Activated T-cell treated with anti-CD3 and anti-CD28 coated beads for 4 hours (primary cell): ENCODE data around the gene EMILIN2.

Experiments used
- DNase-seq: peaks from one replicate; pipeline ENCODE4 v3.0.0-alpha.2; 2020

EMILIN2 gene

GRCh38 chr18:2879889-2880288, 33.1 kb downstream of the EMILIN2 start:
- DNase-seq, result no peak

GRCh38 chr18:2880473-2880872, 33.7 kb downstream of the EMILIN2 start:
- no peak for DNase-seq

DNA sequence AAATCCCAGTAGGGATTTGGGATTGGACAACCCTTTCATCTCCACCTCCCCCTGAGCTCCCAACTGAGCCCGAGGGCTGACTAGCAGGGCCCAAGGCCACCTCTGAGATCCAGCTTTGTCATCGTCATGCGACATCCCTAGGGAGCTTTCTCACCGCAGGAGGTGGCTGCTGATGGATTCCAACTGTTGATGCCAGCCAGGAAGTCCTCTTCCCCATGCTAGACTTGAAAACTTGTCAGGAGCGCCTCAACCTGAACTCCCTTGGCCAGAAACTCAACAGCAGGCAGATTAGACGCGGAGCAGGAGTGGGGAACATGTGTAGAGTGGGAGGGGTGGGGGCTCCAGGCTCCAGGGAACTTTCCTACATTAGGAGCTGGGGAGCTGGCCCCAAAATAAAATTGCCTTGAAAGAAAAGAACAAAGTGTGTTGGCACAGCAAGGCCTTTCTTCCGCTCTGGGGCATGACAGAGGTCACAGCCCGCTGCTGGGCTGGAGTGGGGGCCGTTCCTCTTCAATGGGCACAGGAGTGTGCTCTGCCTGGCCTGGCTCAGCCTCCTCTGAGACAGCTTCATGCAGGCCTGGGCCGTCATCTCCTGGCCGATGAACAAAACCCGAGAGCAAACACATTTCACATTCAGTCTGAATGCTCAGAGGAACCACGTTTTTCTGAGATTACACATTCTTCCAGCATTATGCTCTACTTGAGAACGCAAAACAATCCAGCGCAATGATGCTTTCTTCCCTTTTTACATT, 34.5 kb downstream of the EMILIN2 start:
- DNase-seq, result no peak

- DNase-seq, result no peak
Measured at GRCh38 chr18:2881840-2882195, 35.0 kb downstream of the EMILIN2 start.

DNA sequence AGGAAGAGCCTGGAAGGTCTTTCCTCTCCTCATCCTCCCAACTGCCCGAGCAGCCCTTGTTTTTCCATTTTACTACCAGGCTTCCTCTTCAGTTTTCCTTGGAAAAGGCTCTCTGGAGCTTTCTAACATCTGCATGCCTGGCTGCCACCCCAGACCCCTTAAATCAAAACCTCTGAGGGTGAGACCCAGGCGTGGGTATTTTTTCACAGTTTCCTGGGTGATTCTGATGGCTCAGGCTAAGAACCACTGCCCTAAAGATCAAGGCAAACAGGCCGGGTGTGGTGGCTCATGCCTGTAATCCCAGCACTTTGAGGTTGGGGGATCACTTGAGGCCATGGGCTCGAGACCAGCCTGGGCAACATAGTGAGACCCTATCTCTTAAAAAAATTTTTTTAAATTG, 35.4 kb downstream of the EMILIN2 start:
- no peak for DNase-seq

DNA sequence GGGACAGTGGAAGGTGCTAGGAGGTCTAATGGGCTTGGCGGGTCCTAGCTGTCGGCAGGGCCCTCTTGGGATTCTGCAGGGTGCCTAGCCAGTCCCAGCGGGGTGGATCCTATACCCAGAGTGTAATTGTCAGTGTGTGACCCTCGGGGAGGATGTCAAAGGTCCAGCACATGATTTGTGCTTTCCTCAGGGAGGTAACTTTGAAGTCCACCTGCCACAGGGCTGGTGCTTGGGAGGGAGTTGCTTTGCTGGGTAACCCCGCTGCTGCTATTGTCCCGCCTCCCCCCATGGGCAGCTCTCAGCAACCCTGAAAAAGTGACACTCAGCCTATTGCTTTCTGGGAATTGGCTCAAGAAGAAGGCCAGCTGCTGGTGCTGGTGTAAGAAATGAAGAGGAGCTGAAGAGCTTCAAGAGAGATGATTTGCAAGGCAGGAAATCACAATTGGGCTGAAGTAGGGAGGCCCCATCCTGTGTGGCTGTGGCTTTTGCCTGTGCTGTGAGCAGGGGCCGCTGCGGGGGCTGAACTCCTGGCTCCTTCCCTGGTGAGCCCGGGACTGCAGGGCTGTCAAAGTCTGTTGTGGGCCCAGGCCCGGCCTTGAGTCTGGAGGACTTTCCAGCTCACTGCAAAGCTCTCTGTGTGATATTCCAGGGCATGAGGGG, 36.4 kb downstream of the EMILIN2 start:
- DNase-seq, result peak; percentile 11

- no peak for DNase-seq
Measured at GRCh38 chr18:2884706-2885285, 38.0 kb downstream of the EMILIN2 start.

GRCh38 chr18:2887470-2887869, 40.7 kb downstream of the EMILIN2 start:
- no peak for DNase-seq

- no peak for DNase-seq
Measured at GRCh38 chr18:2889761-2890192, 43.0 kb downstream of the EMILIN2 start.

DNA sequence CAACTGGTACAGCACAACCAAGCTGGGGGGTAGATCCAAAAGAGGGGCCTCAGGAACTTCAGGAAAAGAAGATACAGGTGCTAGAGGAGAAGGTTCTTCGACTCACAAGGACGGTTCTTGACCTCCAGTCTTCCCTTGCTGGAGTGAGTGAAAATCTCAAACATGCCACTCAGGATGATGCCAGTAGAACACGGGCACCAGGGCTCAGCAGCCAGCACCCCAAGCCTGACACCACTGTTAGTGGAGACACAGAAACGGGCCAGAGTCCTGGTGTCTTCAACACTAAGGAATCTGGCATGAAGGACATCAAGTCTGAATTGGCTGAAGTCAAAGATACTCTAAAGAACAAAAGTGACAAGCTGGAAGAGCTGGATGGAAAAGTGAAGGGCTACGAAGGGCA, 43.8 kb downstream of the EMILIN2 start:
- no peak for DNase-seq

DNA sequence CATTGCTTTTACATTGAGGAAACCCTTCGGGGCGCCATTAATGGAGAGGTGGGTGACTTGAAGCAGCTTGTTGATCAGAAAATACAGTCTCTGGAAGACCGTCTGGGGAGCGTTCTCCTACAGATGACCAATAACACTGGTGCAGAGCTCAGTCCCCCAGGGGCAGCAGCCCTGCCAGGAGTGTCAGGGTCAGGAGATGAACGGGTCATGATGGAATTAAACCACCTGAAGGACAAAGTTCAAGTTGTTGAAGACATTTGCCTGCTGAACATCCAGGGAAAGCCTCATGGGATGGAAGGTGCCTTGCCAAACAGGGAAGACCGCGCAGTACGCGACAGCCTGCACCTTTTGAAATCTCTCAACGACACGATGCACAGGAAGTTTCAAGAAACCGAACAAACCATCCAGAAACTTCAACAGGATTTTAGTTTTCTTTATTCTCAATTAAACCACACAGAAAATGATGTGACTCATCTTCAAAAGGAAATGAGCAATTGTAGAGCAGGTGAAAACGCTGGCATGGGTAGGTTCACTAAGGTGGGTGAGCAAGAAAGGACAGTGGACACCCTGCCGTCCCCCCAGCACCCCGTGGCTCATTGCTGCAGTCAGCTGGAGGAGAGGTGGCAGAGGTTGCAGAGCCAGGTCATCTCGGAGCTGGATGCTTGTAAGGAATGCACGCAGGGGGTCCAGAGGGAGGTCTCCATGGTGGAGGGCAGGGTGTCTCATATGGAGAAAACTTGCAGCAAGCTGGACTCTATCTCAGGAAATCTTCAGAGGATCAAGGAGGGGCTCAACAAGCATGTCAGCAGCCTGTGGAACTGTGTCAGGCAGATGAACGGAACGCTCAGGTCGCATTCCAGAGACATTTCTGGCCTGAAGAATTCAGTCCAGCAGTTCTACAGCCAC, 45.0 kb downstream of the EMILIN2 start:
- no peak for DNase-seq

GRCh38 chr18:2893056-2893455, 46.2 kb downstream of the EMILIN2 start:
- no peak for DNase-seq

GRCh38 chr18:2893676-2894075, 46.9 kb downstream of the EMILIN2 start:
- DNase-seq, result no peak

DNA sequence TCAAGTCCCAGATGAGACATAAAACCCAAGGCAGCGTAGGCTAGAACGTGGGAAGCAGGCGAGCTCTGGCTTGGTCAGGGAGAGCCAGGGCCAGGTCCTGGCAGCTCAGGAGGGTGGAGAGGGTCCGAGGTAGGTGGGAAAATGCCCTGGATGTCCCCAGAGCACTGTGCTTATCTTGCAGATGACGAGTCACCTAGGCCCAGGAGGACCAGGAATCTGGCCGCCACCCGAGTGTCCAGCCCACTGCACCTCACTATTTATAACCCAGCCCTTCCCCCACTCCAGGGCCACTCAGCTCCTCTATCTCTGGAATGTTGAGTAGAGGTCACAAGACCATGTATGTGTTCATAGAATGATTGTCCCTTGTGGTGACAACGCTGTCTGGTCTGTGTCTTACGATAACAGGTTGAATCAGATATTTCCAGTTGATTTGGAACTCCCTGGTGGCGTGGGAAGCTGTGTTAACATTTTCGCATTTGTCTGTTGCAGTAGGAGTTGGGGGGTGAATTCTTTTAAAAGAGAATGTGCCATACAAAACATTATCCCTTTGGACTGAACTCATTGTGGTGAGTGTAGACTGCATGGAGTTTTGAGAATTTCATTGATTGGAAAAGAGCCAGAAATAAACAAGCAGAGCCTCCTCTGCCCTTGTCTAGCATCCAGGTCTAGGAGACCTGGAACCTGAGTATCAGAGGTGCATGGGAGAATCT, 47.5 kb downstream of the EMILIN2 start:
- DNase-seq, result no peak

GRCh38 chr18:2894841-2895370, 48.1 kb downstream of the EMILIN2 start:
- DNase-seq, result no peak

- DNase-seq, result no peak
Measured at GRCh38 chr18:2895391-2895790, 48.6 kb downstream of the EMILIN2 start.

DNA sequence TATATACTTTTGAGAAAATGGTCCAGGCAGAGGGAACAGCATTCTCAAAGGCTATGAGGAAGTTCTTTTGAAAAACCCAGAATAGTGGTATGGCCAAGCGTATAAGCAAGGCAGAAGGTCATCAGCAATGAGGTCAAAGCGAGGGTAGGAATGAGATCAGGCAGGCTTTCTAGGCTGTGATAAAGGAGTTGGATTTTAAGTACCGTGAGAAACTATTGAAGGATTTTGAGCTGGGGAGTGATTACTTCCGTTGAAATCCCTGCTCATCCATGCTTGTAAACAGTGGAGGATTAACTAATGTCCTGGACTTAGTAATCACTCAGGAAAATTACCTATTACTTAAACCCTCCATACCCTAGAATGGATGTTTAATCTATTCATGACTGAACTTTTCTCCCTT, 50.2 kb downstream of the EMILIN2 start:
- no peak for DNase-seq

GRCh38 chr18:2897448-2898185, 50.8 kb downstream of the EMILIN2 start:
- DNase-seq, result no peak

- no peak for DNase-seq
Measured at GRCh38 chr18:2898186-2898640, 51.4 kb downstream of the EMILIN2 start.

GRCh38 chr18:2900684-2901422, 54.0 kb downstream of the EMILIN2 start:
- DNase-seq, result no peak
